ENCODE measurements around the gene RORC.

The RORC gene

GRCh38 chr1:151825751-151826660, 5.6 kb downstream of the RORC start:
- DNase-seq = no peak

- no peak for DNase-seq
These were observed 6.4 kb downstream of the RORC start for GRCh38 chr1:151825204-151825603.

- no peak for DNase-seq
These were observed 8.4 kb downstream of the RORC start for GRCh38 chr1:151823175-151823574.

GRCh38 chr1:151822404-151822803, 9.2 kb downstream of the RORC start:
- DNase-seq = no peak

- no peak for DNase-seq
These were observed 10.7 kb downstream of the RORC start for GRCh38 chr1:151820940-151821339.

- DNase-seq = no peak
These were observed 11.5 kb downstream of the RORC start for GRCh38 chr1:151819976-151820623.

GRCh38 chr1:151819227-151819835, 12.3 kb downstream of the RORC start:
- DNase-seq = no peak

- no peak for DNase-seq
These were observed 14.3 kb downstream of the RORC start for GRCh38 chr1:151817353-151817730.

- DNase-seq = no peak
These were observed 14.9 kb downstream of the RORC start for GRCh38 chr1:151816548-151817352.

- DNase-seq = peak; percentile 52
These were observed 15.8 kb downstream of the RORC start for GRCh38 chr1:151815716-151816327.

- no peak for DNase-seq
These were observed 16.5 kb downstream of the RORC start for GRCh38 chr1:151814971-151815545.

- DNase-seq = no peak
These were observed 17.2 kb downstream of the RORC start for GRCh38 chr1:151814426-151814825.

- no peak for DNase-seq
These were observed 18.2 kb downstream of the RORC start for GRCh38 chr1:151813271-151813977.

GRCh38 chr1:151811181-151811580, 20.4 kb downstream of the RORC start:
- DNase-seq = no peak

- DNase-seq = no peak
These were observed 21.5 kb downstream of the RORC start for GRCh38 chr1:151809985-151810556.

- DNase-seq = no peak
These were observed 22.2 kb downstream of the RORC start for GRCh38 chr1:151809290-151809984.

GRCh38 chr1:151807766-151808165, 23.8 kb downstream of the RORC start:
- no peak for DNase-seq

- DNase-seq = no peak
These were observed 24.5 kb downstream of the RORC start for GRCh38 chr1:151807131-151807530.

- DNase-seq = no peak
These were observed 25.4 kb downstream of the RORC start for GRCh38 chr1:151806170-151806569.

GRCh38 chr1:151805066-151805820, 26.4 kb downstream of the RORC start, which contains the start of gene LINGO4:
Gene LINGO4 (minus strand): TSS chr1:151805419. CDS start chr1:151802704, 2,715 bp downstream.
- DNase-seq = no peak

Measured in CD4-positive, alpha-beta T cell treated with Interferon gamma for 1 hour (primary cell).